GM18508 (cell line): ENCODE results near the gene CFAP20DC.
"Not testable (repeated sequence)": the region's sequence is repeated elsewhere in the genome, so short reads cannot be mapped to it uniquely, and the experiment has no call there.

Source experiments
- ATAC-seq: cut with Tn5 transposase; IDR thresholded peaks from one replicate; pipeline ENCODE4 v1.9.1; 2021; ENCODE audit warnings: moderate number of reproducible peaks; ENCODE audit not compliant: insufficient read depth, unreplicated experiment

Gene CFAP20DC

DNA sequence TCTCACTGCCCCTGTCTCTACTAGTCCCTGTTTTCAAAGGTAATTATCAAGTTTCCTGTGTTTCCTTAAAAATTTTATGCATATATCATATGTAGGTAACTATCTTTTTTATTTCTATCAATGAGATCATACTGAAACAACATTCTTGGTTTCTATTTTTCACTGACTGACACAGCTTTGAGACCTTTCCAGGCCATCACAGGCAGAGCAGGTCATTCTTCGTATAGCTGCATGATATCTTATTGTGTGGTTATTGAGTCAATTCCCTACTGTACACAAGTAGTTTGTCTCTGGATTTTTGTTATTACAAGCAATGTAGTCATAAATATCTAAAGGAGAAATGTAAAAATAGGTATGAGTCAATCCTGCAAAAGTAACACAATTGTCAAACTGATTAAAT is 169.6 kb downstream of the CFAP20DC start:
- no peak for ATAC-seq

- ATAC-seq, result peak; percentile 72
These were observed 175.0 kb downstream of the CFAP20DC start for GRCh38 chr3:58874795-58875194.

GRCh38 chr3:58874248-58874741 is 175.5 kb downstream of the CFAP20DC start:
- ATAC-seq, result peak; percentile 42

DNA sequence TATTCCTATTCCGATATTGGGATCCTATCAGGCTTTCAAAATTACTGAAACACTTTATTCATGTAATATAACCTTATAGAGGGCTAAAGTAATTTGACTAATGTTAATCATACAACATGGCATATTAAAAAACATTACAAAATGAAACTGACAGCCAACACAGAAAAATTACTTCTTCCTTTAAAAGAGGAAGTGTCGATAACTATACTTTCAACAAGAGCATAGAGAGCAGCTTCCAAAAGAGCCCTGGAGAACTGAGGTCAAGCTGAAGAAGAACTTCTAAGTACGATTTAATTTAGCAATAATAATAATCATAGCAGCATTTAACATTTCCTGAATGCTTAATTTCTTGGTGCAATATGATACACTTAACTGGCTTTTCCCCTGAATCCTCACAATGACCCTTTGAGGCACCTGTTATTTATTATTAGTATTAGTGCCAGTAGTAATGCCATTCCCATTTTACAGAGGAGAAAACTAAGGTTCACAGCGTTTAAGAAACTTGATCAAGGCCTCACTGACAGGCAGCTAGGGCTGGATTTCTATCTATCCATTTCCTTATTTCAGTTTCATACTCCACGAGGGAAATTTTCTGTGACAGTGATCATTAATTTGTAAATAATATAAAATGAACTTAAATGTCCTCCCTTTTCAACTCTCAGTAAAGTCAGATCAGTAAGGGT is 181.6 kb downstream of the CFAP20DC start:
- ATAC-seq, result no peak

DNA sequence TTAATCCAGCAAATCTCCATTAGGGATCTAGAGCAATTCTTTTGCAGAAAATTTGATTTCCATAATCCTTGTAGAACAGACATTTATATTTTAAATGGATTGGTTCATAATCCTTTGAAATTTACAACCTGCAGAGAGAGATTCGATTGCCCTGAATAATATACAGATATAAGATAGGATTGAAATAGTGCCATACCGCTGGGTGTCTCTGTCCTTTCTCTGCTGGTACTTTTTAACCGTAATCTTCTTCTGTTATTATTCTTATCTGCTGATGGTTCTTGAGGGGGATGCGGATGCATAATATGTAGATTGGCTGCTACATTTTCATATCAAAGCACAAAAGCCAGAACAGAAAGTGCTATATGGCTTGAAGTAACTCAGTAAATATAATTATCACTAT is 182.2 kb downstream of the CFAP20DC start:
- ATAC-seq, result no peak

- no peak for ATAC-seq
These were observed 183.7 kb downstream of the CFAP20DC start for GRCh38 chr3:58866079-58866478.

- ATAC-seq, result no peak
These were observed 185.3 kb downstream of the CFAP20DC start for GRCh38 chr3:58864480-58864879.

GRCh38 chr3:58863206-58863605 is 186.6 kb downstream of the CFAP20DC start:
- ATAC-seq, result no peak

- ATAC-seq, result no peak
These were observed 188.3 kb downstream of the CFAP20DC start for GRCh38 chr3:58861551-58861950.

GRCh38 chr3:58858126-58858525 is 191.7 kb downstream of the CFAP20DC start:
- ATAC-seq, result no peak

GRCh38 chr3:58857402-58857801 is 192.4 kb downstream of the CFAP20DC start:
- no peak for ATAC-seq

- ATAC-seq, result no peak
These were observed 201.0 kb downstream of the CFAP20DC start for GRCh38 chr3:58848826-58849225.

- not testable (repeated sequence) for ATAC-seq
These were observed 207.6 kb downstream of the CFAP20DC start for GRCh38 chr3:58842050-58842747.

GRCh38 chr3:58840949-58841348 is 208.9 kb downstream of the CFAP20DC start:
- ATAC-seq, result no peak

GRCh38 chr3:58839964-58840363 is 209.9 kb downstream of the CFAP20DC start:
- ATAC-seq, result no peak

DNA sequence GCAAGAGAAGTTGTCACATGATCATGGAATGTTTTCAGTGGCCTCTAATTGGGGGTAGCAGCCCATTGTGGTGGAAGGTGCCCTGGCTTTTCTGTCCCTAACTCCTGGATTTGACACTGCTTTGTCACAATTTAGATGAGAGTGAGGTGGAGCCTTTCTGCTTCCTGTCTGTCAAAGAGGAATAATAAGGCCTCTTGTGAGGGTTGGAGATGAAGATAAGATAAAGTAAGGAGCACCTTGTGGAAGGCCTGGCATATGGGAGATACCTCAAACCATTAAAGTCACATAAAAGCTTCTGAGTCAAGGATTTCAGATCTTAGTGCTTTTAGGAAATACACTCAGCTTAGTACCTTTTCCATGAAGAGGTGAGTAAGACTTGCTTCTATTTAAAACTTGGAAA is 210.6 kb downstream of the CFAP20DC start:
- ATAC-seq, result no peak

GRCh38 chr3:58837856-58838255 is 212.0 kb downstream of the CFAP20DC start:
- no peak for ATAC-seq

GRCh38 chr3:58837141-58837843 is 212.5 kb downstream of the CFAP20DC start:
- no peak for ATAC-seq

DNA sequence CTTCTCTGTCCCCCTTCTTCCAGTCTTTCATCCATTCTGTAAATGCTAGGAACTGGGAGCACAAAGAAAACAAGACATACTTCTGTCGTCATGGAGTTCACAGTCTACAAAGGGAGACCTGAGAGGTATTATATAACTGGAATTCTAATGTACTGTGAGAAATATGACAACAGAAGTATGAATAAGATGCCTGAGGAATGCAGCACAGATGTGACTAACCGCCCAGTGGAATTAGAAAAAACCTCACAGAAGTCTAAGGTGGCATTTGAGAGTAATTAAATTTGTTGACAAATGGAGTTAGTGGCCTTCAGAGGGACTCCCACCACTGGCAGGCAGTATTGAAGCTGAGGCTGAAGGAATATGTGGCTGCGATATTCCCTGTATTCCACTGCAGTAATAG is 214.7 kb downstream of the CFAP20DC start:
- ATAC-seq, result no peak

GRCh38 chr3:58833491-58833890 is 216.3 kb downstream of the CFAP20DC start:
- ATAC-seq, result no peak

DNA sequence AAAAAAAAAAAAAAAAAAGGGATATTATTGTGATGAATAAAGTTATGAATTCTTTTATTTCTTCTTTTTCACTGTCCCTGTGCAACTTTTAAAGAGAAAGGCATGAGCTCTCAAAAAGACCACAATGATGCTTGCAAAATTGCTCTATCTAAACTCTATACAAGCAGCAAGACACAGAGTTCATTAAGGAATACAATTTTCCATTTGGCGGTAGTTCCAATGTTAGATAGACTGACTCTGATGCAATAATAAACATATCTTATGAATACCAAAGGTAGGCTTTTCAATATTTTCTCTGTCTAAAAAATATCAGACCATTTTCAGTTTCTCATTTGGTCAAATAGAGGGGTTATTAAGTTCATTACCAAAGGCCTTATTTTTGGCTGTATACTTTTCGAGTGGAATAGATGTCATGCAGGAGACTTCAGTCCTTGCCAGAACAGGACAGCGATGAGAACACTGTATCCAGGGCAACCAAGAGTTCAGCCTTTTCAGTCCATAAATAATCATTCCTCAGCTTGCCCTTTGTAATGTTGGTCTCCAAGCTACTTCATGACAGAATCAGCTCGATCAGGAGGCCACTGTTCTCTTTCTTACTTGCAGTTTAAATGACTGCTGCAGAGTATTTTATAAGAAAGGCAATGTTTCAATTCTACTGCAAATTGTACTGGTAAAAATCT is 220.4 kb downstream of the CFAP20DC start:
- no peak for ATAC-seq
